H1 (cell line): ENCODE results near the gene WDR54. TPM values are rescaled to one million over a fixed set of nuclear protein-coding genes. Genes with fewer than 3 reads are reported as not detected.

Experiments
- CTCF ChIA-PET: fragments of 300-600 bp; sonication (Branson Sonifier 250); formaldehyde crosslinking; loops from one replicate; lab custom pipeline; 2021; ENCODE audit not compliant: partially characterized antibody; lab: Charles Lee
- POLR2A ChIA-PET: fragments of 300-600 bp; sonication (Branson Sonifier 250); formaldehyde crosslinking; loops from one replicate; lab custom pipeline; 2021; ENCODE audit warnings: inconsistent platforms; ENCODE audit not compliant: partially characterized antibody; lab: Charles Lee
- DNase-seq, 2 experiments: peaks; one replicate each; pipeline versions ENCODE4 v3.0.0 to v3.0.0-alpha.2; 2010 to 2022; ENCODE audit warnings: low spot score in 2 of 2, low read depth in 1 of 2, mixed read lengths in 1 of 2
- FAIRE-seq: peaks from 2 replicates; lab custom pipeline; 2011; peaks lifted over from hg19 to GRCh38; lab: Jason Lieb, UNC
- H2AFZ ChIP-seq: 2 replicates; pipeline ENCODE4 v1.8.1; 2012; ENCODE audit warnings: low read length, inconsistent platforms
- H2AK5ac ChIP-seq: 2 replicates; pipeline ENCODE4 v1.6.1; 2013; ENCODE audit warnings: low read depth, low read length
- H2BK120ac ChIP-seq: replicated peaks from 2 replicates; pipeline ENCODE3; 2013; ENCODE audit warnings: low read depth, low read length, inconsistent platforms
- H2BK12ac ChIP-seq: 2 replicates; pipeline ENCODE4 v1.6.1; 2013; ENCODE audit warnings: low read depth, low read length
- H2BK15ac ChIP-seq: 2 replicates; pipeline ENCODE4 v1.6.1; 2013; ENCODE audit warnings: low read length
- H2BK20ac ChIP-seq: 2 replicates; pipeline ENCODE4 v1.6.1; 2013; ENCODE audit warnings: low read length
- H2BK5ac ChIP-seq: 2 replicates; pipeline ENCODE4 v1.6.1; 2013; ENCODE audit warnings: low read depth, low read length
- H3K14ac ChIP-seq: 2 replicates; pipeline ENCODE4 v1.6.1; 2013; ENCODE audit warnings: inconsistent platforms; ENCODE audit not compliant: insufficient read length
- H3K18ac ChIP-seq: 2 replicates; pipeline ENCODE4 v1.6.1; 2013; ENCODE audit warnings: low read length; ENCODE audit errors: extremely low read depth
- H3K23ac ChIP-seq: 2 replicates; pipeline ENCODE4 v1.6.1; 2013; ENCODE audit warnings: inconsistent platforms; ENCODE audit not compliant: insufficient read length
- H3K23me2 ChIP-seq: 2 replicates; pipeline ENCODE4 v1.6.1; 2013; ENCODE audit warnings: low read depth, low read length
- H3K27ac ChIP-seq: 2 replicates; pipeline ENCODE4 v1.6.1; 2011; ENCODE audit warnings: low read depth, low read length, inconsistent platforms
- H3K27me3 ChIP-seq, 4 experiments: replicated peaks in 1 of 4; 1 replicate in 1 of 4; 2 replicates in 3 of 4; pipeline versions ENCODE4 v1.6.1 to v1.8.1; 2011 to 2013; ENCODE audit warnings: low read length in 3 of 4, mild to moderate bottlenecking in 3 of 4, inconsistent platforms in 2 of 4, mixed read lengths in 2 of 4, moderate library complexity in 1 of 4; ENCODE audit not compliant: control insufficient read depth in 3 of 4, insufficient read depth in 3 of 4; ENCODE audit errors: extremely low read depth in 1 of 4
- H3K36me3 ChIP-seq, 4 experiments: 2 replicates each; pipeline versions ENCODE4 v1.6.1 to v1.8.1; 2011 to 2013; ENCODE audit warnings: mild to moderate bottlenecking in 4 of 4, low read length in 3 of 4, moderate library complexity in 2 of 4, control low read depth in 1 of 4, inconsistent platforms in 1 of 4; ENCODE audit not compliant: insufficient read depth in 4 of 4, control insufficient read depth in 2 of 4
- H3K4ac ChIP-seq: replicated peaks from 2 replicates; pipeline ENCODE3; 2013; ENCODE audit warnings: low read length, low read depth, mixed read lengths, inconsistent platforms; ENCODE audit not compliant: insufficient read length
- H3K4me1 ChIP-seq, 4 experiments: replicated peaks in 1 of 4; 1 replicate in 1 of 4; 2 replicates in 3 of 4; pipeline versions ENCODE4 v1.6.1 to v1.8.1; 2011 to 2013; ENCODE audit warnings: low read length in 3 of 4, inconsistent platforms in 2 of 4, mixed read lengths in 1 of 4; ENCODE audit not compliant: insufficient read depth in 4 of 4, control insufficient read depth in 3 of 4
- H3K4me2 ChIP-seq, 2 experiments: 2 replicates each; pipeline versions ENCODE4 v1.6.1 to v1.8.1; 2011 to 2013; ENCODE audit warnings: low read depth in 2 of 2, low read length in 2 of 2, control low read depth in 1 of 2, inconsistent platforms in 1 of 2, mild to moderate bottlenecking in 1 of 2; ENCODE audit not compliant: insufficient read depth in 1 of 2
- H3K4me3 ChIP-seq, 4 experiments: fragments of 200-600, 300-600 bp in 1 of 4; sonication (generic), shearing (Covaris generic), sonication (Bioruptor Twin) in 1 of 4; 2 replicates each; pipeline versions ENCODE4 v1.5.1 to v1.8.1; 2011 to 2016; ENCODE audit warnings: low read length in 4 of 4, low read depth in 3 of 4, control low read depth in 2 of 4, inconsistent platforms in 2 of 4, mild to moderate bottlenecking in 2 of 4, mixed read lengths in 1 of 4, moderate library complexity in 1 of 4; ENCODE audit not compliant: insufficient read depth in 2 of 4; ENCODE audit errors: extremely low read depth in 1 of 4
- H3K56ac ChIP-seq: replicated peaks from 2 replicates; pipeline ENCODE3; 2013; ENCODE audit warnings: low read depth, mild to moderate bottlenecking, mixed read lengths, low read length, inconsistent platforms; ENCODE audit not compliant: insufficient read length
- H3K79me1 ChIP-seq: 2 replicates; pipeline ENCODE4 v1.6.1; 2013; ENCODE audit warnings: low read depth, low read length, control low read depth
- H3K79me2 ChIP-seq, 2 experiments: 2 replicates each; pipeline versions ENCODE4 v1.6.1 to v1.8.1; 2012 to 2013; ENCODE audit warnings: low read length in 2 of 2, mild to moderate bottlenecking in 2 of 2, inconsistent platforms in 1 of 2; ENCODE audit not compliant: insufficient read depth in 2 of 2, control insufficient read depth in 1 of 2
- H3K9ac ChIP-seq, 4 experiments: replicated peaks in 1 of 4; 1 replicate in 1 of 4; 2 replicates in 3 of 4; pipeline versions ENCODE4 v1.6.1 to v1.8.1; 2011 to 2013; ENCODE audit warnings: low read depth in 3 of 4, low read length in 3 of 4, control low read depth in 2 of 4, mild to moderate bottlenecking in 2 of 4, moderate library complexity in 2 of 4, inconsistent platforms in 1 of 4; ENCODE audit errors: extremely low read depth in 1 of 4
- H3K9me3 ChIP-seq, 2 experiments: 2 replicates each; pipeline versions ENCODE4 v1.6.1 to v1.8.1; 2012 to 2013; ENCODE audit warnings: mild to moderate bottlenecking in 2 of 2, moderate library complexity in 2 of 2, control low read depth in 1 of 2, inconsistent platforms in 1 of 2, low read depth in 1 of 2, low read length in 1 of 2, mixed read lengths in 1 of 2; ENCODE audit not compliant: insufficient read depth in 2 of 2
- H4K20me1 ChIP-seq, 2 experiments: replicated peaks in 1 of 2; 2 replicates each; pipeline versions ENCODE3 to v1.8.1; 2011 to 2013; ENCODE audit warnings: inconsistent platforms in 2 of 2, low read length in 2 of 2, mild to moderate bottlenecking in 1 of 2; ENCODE audit not compliant: insufficient read depth in 2 of 2, control insufficient read depth in 1 of 2
- H4K5ac ChIP-seq: 2 replicates; pipeline ENCODE4 v1.6.1; 2013; ENCODE audit warnings: low read length, low read depth, mixed read lengths, inconsistent platforms; ENCODE audit not compliant: insufficient read length
- H4K8ac ChIP-seq: 2 replicates; pipeline ENCODE4 v1.8.0; 2013; ENCODE audit warnings: mild to moderate bottlenecking, moderate library complexity, low read length, inconsistent platforms; ENCODE audit not compliant: insufficient read depth; ENCODE audit errors: extremely low read depth
- H4K91ac ChIP-seq: replicated peaks from 2 replicates; pipeline ENCODE3; 2013; ENCODE audit warnings: low read length, mixed read lengths, inconsistent platforms; ENCODE audit not compliant: insufficient read length
- CHD1 ChIP-seq: IDR thresholded peaks from 2 replicates; pipeline ENCODE4 v1.6.1; 2012; ENCODE audit warnings: low read depth, low read length, improper control_type of control experiment
- FOSL1 ChIP-seq: IDR thresholded peaks from 2 replicates; pipeline ENCODE4 v1.6.1; 2011; ENCODE audit warnings: mild to moderate bottlenecking, low read depth, low read length, moderate library complexity; ENCODE audit not compliant: insufficient read depth
- HDAC6 ChIP-seq: IDR thresholded peaks from one replicate; pipeline ENCODE4 v1.7.1; 2012; ENCODE audit warnings: low read depth, mild to moderate bottlenecking, inconsistent platforms, low read length, moderate library complexity
- JUND ChIP-seq: IDR thresholded peaks from 2 replicates; pipeline ENCODE4 v1.6.1; 2011; ENCODE audit warnings: mild to moderate bottlenecking, improper control_type of control experiment, low read length
- KDM5A ChIP-seq: fragments of 200-600 bp; IDR thresholded peaks from 2 replicates; pipeline ENCODE4 v1.7.1; 2012; ENCODE audit warnings: mild to moderate bottlenecking, low read length, inconsistent platforms, mixed read lengths
- NANOG ChIP-seq: IDR thresholded peaks from 2 replicates; pipeline ENCODE4 v1.6.1; 2011; ENCODE audit warnings: low read length, low read depth, mild to moderate bottlenecking, inconsistent platforms; ENCODE audit not compliant: insufficient read depth, poor library complexity, severe bottlenecking
- NRF1 ChIP-seq: IDR thresholded peaks from 2 replicates; pipeline ENCODE4 v1.6.1; 2011; ENCODE audit warnings: mild to moderate bottlenecking, low read depth, low read length, improper control_type of control experiment
- PHF8 ChIP-seq: fragments of 200-600 bp; sonication (generic); conservative IDR thresholded peaks from 2 replicates; pipeline ENCODE4 v1.7.1; 2012; ENCODE audit warnings: low read depth, mild to moderate bottlenecking, inconsistent platforms, low read length, moderate library complexity
- RBBP5 ChIP-seq: IDR thresholded peaks from 2 replicates; pipeline ENCODE4 v1.7.1; 2012; ENCODE audit warnings: low read depth, mild to moderate bottlenecking, inconsistent platforms, low read length, moderate library complexity, borderline replicate concordance
- TEAD4 ChIP-seq: IDR thresholded peaks from 2 replicates; pipeline ENCODE4 v1.6.1; 2012; ENCODE audit warnings: low read depth, low read length, inconsistent platforms, mixed read lengths
- ZNF274 ChIP-seq: IDR thresholded peaks from 2 replicates; pipeline ENCODE4 v1.7.0; 2012; ENCODE audit warnings: low read length, borderline replicate concordance; ENCODE audit errors: extremely low read depth
- WGBS, 2 experiments: shearing (Covaris generic) in 1 of 2; methylation state at CpG; one replicate each; pipeline versions ENCODE4 v1.1.6 to v1.1.7; 2013 to 2015; ENCODE audit warnings: low lambda C conversion rate in 2 of 2, mixed read lengths in 2 of 2, inconsistent platforms in 1 of 2, low coverage in 1 of 2, missing lambda C conversion rate in 1 of 2; ENCODE audit not compliant: insufficient replicate concordance in 2 of 2, insufficient coverage in 1 of 2, insufficient read length in 1 of 2; ENCODE audit errors: extremely low coverage in 1 of 2, missing lambda C conversion rate in 1 of 2; 5-methylcytosine and 5-hydroxymethylcytosine counted together
- polyA plus RNA-seq, 7 experiments: library from polyadenylated mRNA; depleted of rRNA in 3 of 7; stranded (reverse) in 5 of 7; unstranded in 2 of 7; fragments of >200 nt in 5 of 7; fragments of 200-250 nt in 2 of 7; gene quantifications; 1 replicate in 5 of 7; 2 replicates in 1 of 7; 4 replicates in 1 of 7; pipeline versions ENCODE4 v1.2.1 to v1.2.3, GENCODE V29; 2011 to 2013; ENCODE audit warnings: missing spikeins in 2 of 7, mixed read lengths in 2 of 7
- total RNA-seq: library from RNA; stranded (reverse); fragmentation: NEBNext Ultra II Directional; extraction: Animal tissue kit (Norgen Biotek cat#: 25700); gene quantifications from 2 replicates; pipeline ENCODE4 v1.2.1, GENCODE V29; 2021

The WDR54 gene
- total and polyA plus RNA-seq, 2 of the 8 experiments (the other 6 are each of a cell fraction or from before 2014, with no cell fraction given) = 41.6 to 125 TPM

GRCh38 chr2:74472086-74472944, 50.8 kb downstream of the WDR54 start, which contains the start of gene MRPL53:
Gene MRPL53, minus strand, starts transcription at chr2:74472680. Its CDS starts 20 bp downstream, at chr2:74472660.
- Histone ChIP-seq H3K79me1 (no peaks in the 10 kb centered on the region), H2BK120ac (peak within 1 kb of the TSS; percentile 21), H2BK5ac (peak within 1 kb of the TSS; percentile 85), H3K4me3 (peak within 1 kb of the TSS; percentile 77 to 95 (median 87)), H3K79me2 (no peaks in the 10 kb centered on the region), H3K27me3 (no peaks in the 10 kb centered on the region), H3K9me3 (no peaks in the 10 kb centered on the region), H4K5ac (peak within 1 kb of the TSS; percentile 86), H3K27ac (peak within 1 kb of the TSS; percentile 79), H2AFZ (peak within 1 kb of the TSS; percentile 93), H3K9ac (peak within 1 kb of the TSS; percentile 55 to 77 (median 72)), H2AK5ac (no peak within 1 kb of the TSS), H4K8ac (peak within 1 kb of the TSS; percentile 94; the same call in 1 of the 2 replicates), H3K4me1 (peaks cover 0 to 3% (median 2%) of the 10 kb centered on the region in 4 experiments; a peak in 3 of 7 replicates), H3K23ac (no peak within 1 kb of the TSS), H4K91ac (peak within 1 kb of the TSS; percentile 79), H4K20me1 (no peaks in the 10 kb centered on the region), H3K23me2 (peaks cover 11% of the 10 kb centered on the region), H3K36me3 (peaks cover 0 to 4% (median 2%) of the 10 kb centered on the region in 4 experiments; a peak in 6 of 8 replicates), H2BK20ac (no peak within 1 kb of the TSS), H3K56ac (peak within 1 kb of the TSS; percentile 91), H3K4me2 (peak within 1 kb of the TSS; percentile 97 to 98), H3K4ac (peak within 1 kb of the TSS; percentile 98), H2BK15ac (peak within 1 kb of the TSS; percentile 73; the same call in 1 of the 2 replicates), H2BK12ac (no peak within 1 kb of the TSS), H3K14ac (no peak within 1 kb of the TSS), H3K18ac (peak within 1 kb of the TSS; percentile 25; the same call in 1 of the 2 replicates)
- POLR2A ChIA-PET = interaction anchor here (0.9 to 5.2 kb wide), 13 partner anchors 8 to 78 kb away, joined by 3 to 89 read pairs (median 4); partner anchors contain the start of genes AUP1, CCDC142, HTRA2 and INO80B
- CTCF ChIA-PET = interaction anchor here (0.6 to 5.7 kb wide), 14 partner anchors 8 to 116 kb away, joined by 3 to 86 read pairs (median 3); partner anchors contain the start of genes AUP1, CCDC142, DQX1 and HTRA2
- FAIRE-seq = no peak
- DNase-seq = peak; percentile 84 to 94
- WGBS, 2 experiments = 2% methylated on average over 59 of the region's 66 CpGs; no CpG with 5 or more reads in 1 of the 2 experiments
- TF ChIP-seq PHF8 (0 out of 2 replicates have a peak, but pooled peaks have one; percentile 64), ZNF274 (no peak), KDM5A (peak; percentile 79), RBBP5 (peak; percentile 57; the same call in 1 of the 2 replicates), FOSL1 (no peak), HDAC6 (no peak), TEAD4 (peak; percentile 13; the same call in 1 of the 2 replicates), NANOG (no peak), CHD1 (no peak), NRF1 (no peak), JUND (no peak)
